ENCODE data around the gene CAPN10.

CAPN10 gene

DNA sequence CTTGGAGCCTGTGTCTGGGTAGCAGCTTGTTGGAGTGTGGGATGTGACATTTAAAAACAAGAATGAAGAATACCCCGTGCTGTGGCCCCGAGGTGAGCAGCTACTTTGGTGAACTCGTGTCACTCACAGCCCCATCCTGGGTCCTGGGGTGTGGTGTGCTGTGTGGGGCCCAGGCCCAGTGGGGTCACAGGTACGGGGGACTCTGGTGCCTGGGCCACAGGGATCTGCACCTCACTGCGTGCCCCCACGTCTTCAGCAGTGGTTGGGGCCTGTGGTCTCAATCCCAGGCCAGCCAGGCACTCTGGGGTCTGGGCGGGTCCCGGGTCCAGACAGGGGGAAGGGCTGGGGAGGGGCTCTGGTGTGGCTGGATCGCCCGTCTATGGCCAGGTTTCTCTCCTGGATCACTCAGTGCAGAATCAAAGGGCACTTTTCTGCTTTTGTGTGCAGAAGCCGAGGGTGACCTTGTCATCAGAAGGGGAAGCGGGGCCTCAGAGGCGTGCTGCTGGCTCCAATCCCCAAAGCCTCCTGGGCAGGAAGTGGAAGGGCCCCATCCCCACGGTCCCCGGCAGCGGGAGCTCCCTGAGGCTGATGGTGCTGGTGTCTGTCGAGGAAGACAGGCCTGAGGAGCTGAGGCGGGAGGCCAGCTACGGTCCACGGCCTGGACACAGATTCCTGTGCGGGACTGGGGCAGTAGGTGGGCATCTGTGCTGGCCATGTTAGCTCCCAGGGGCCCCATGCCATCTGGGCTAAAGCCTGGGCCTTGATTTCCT is 40.2 kb downstream of the CAPN10 start:
- peak; percentile 35 to 53 for DNase-seq

GRCh38 chr2:240627736-240628506 is 41.4 kb downstream of the CAPN10 start:
- DNase-seq = no peak

DNA sequence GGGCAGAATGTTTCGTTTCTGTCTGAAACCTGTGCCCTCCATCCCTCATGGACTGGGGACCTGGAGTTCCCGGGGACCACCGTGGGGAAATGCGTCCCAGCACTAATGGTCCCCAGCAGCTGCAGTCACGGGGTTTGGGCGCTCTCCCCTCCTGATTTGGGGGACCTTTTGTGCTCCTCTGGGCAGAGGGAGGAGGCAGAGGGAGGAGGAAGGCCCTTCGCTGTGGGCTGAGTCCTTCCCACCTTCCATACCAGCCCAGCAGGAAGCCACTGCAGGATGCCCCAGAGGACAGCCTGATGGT is 41.9 kb downstream of the CAPN10 start:
- no peak for DNase-seq

GRCh38 chr2:240628808-240629618 is 42.5 kb downstream of the CAPN10 start:
- DNase-seq = no peak

- no peak for DNase-seq
These were observed 43.1 kb downstream of the CAPN10 start for GRCh38 chr2:240629619-240629967.

DNA sequence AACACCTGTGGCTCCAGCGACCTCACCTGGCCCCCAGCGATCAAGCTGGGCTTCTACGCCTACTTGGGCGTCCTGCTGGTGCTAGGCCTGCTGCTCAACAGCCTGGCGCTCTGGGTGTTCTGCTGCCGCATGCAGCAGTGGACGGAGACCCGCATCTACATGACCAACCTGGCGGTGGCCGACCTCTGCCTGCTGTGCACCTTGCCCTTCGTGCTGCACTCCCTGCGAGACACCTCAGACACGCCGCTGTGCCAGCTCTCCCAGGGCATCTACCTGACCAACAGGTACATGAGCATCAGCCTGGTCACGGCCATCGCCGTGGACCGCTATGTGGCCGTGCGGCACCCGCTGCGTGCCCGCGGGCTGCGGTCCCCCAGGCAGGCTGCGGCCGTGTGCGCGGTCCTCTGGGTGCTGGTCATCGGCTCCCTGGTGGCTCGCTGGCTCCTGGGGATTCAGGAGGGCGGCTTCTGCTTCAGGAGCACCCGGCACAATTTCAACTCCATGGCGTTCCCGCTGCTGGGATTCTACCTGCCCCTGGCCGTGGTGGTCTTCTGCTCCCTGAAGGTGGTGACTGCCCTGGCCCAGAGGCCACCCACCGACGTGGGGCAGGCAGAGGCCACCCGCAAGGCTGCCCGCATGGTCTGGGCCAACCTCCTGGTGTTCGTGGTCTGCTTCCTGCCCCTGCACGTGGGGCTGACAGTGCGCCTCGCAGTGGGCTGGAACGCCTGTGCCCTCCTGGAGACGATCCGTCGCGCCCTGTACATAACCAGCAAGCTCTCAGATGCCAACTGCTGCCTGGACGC is 43.6 kb downstream of the CAPN10 start:
- no peak for DNase-seq

DNA sequence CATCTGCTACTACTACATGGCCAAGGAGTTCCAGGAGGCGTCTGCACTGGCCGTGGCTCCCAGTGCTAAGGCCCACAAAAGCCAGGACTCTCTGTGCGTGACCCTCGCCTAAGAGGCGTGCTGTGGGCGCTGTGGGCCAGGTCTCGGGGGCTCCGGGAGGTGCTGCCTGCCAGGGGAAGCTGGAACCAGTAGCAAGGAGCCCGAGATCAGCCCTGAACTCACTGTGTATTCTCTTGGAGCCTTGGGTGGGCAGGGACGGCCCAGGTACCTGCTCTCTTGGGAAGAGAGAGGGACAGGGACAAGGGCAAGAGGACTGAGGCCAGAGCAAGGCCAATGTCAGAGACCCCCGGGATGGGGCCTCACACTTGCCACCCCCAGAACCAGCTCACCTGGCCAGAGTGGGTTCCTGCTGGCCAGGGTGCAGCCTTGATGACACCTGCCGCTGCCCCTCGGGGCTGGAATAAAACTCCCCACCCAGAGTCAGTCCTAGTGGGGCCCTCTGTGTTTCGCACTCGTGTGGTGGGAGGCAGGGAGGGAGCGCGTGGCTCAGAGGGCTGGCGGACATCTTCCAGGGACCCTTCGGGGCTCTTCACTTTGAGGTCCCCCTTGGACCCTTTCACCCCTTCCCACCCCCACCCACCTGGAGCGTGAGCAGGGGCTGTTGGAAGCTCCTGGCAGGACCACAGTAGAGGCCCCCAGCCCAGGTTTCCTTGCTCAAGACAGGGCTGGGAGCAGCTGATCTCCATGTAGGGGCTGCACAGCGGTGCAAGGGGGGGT is 44.4 kb downstream of the CAPN10 start:
- DNase-seq = no peak

DNA sequence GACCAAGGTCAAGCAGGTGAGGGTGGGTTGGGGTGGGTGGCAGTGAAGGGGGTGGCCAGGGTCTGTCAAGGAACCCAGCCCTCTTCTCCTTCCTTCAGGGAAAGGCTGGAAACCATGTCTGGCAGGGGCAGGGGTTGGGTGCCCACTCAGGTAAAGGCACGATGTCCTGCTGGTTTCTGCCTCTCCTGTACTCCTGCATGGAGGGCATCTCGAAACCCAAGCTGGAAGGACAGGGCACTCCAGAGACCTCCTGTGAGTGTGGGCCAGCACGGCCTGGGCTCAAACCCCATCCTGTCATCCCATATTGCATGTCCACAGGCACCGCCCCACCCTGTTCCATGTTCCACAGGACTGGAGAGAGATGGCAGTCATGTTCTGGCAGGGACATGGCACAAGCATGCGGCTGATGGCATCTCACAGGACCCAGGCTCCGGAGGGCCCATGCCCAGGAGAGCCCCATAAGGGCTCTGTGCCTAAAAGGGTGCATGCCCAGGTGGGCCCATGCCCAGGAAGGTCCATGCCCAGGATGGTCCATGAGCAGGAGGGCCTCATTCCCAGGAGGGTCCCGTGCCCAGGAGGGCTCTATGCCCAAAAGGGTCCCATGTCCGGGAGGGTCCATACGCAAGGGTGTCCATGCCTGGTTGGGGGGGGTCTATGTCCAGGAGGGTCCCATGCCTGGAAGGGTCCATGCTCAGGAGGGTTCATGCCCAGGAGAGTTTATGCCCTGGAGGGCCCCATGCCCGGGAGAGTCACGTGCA is 45.2 kb downstream of the CAPN10 start:
- DNase-seq = no peak

DNA sequence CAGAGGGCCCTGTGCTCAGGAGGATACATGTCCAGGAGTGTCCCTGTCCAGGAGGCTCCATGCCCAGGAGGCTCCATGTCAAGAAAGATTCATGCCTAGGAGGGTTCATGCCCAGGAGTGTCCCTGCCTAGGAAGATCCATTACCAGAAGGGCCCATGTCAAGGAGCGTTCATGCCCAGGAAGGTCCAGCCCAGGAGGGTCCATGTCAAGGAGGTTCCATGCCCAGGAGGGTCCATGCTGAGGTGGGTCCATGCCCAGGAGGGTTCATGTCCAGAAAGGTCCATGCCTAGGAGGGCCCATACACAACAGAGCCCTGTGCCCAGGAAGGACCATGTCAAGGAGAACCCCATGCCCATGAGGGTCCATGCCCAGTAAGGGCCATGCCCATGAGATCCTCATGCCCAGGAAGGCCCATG is 45.8 kb downstream of the CAPN10 start:
- no peak for DNase-seq

- DNase-seq = no peak
These were observed 48.8 kb downstream of the CAPN10 start for GRCh38 chr2:240635121-240635997.

- no peak for DNase-seq
These were observed 49.5 kb downstream of the CAPN10 start for GRCh38 chr2:240635998-240636547.

GRCh38 chr2:240636563-240637115 is 50.1 kb downstream of the CAPN10 start:
- DNase-seq = no peak

DNA sequence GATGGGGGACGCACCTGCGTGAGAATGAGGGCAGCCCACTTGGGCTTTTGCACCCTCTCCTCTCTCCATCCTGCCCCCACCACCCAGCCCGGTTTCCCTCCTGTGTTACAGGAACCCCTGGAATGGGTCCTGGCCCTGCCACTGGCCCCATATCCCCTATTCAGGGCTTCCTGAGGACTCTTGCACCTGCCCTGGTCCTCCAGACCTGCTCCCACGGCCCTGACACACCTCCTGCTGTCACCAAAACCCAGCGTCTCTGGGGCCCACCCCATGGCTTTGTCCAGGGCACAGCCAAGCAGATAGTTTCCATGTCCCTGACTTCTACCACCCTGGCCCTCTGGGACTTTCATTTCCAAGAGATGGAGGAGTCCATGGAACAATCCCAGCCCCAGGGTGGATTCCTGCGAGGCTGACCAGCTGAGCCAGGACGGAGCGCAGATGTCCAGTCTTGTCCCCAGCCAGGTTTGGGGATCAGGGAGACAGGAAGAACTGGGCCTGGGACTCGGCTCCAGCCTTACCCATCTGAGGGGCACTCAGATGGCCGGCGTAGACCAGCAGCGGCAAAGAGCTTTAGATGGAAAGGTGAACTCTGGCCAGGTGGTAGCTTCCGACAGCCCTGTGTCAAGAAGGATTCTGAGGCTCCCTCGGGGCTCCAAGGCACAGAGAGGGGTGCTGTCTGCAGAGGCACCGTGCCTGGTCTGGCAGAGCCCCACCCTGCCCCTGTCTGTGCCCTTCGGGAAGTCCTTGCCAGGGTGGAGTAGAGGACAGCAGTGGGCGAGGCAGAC is 50.8 kb downstream of the CAPN10 start:
- DNase-seq = no peak

- DNase-seq = no peak
These were observed 51.4 kb downstream of the CAPN10 start for GRCh38 chr2:240637901-240638345.

DNA sequence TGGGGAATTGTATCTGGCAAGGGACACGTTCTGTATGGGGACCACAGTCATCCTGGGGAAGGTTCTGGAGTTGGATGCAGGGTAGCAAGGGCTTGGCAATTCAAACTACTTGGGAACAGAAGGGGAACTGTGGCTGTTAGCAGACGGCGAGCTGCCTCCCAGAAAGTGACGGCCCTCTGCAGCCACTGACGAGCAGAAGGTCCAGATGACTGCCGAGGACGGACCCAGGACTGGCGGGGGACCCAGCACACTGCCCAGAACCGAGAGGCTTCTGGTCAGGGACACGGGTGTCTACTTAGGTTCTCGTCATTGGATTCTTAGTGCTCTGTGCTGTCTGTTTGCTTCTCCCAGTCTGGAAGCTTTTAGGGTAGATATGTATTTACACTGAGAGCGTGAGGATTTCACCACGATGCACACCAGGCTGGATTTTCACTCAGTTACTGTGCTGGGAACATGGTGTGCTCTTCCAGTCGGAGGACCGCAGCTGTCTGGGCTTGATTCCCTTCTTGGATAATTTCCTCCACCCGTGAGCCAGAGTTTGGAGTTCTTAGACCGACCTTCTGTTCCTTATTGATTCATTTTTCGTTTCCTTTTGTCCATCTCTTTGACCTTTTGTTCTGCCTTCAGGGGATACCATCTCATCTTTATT is 52.1 kb downstream of the CAPN10 start:
- DNase-seq = no peak

DNA sequence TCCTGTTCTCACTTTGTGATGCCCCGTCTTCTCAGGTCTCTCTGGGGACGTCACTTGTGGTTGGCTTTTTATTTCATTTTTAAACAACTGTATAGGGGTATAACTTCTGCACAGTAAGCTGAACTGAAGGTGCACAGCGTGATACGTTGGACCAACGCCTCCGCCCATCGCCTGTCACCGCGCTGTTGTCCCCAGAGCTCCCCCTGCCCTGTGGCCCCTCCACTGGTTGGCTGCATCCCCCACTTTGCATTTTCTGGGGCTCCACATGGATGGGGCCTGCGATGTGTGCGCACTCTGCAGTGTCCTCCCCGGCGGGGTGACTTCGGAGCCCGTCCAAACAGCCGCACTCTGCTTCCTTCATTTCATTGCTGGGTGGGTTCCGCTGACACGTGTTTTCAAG is 53.0 kb downstream of the CAPN10 start:
- no peak for DNase-seq

- no peak for DNase-seq
These were observed 54.4 kb downstream of the CAPN10 start for GRCh38 chr2:240640939-240641338.
